Omental fat pad (tissue), 4 donors: Measurements from ENCODE around the gene WT1. TPM values are rescaled to one million over a fixed set of nuclear protein-coding genes. Genes with fewer than 3 reads are reported as not detected.

Experiments used
- ATAC-seq: fragments of 150-250 bp; one replicate; pipeline ENCODE4 v1.9.1; 2016; ENCODE audit warnings: mild to moderate bottlenecking, moderate library complexity; ENCODE audit not compliant: low FRiP score
- DNase-seq: peaks from one replicate; pipeline ENCODE4 v3.0.0-alpha.2; 2019; ENCODE audit warnings: low spot score
- total RNA-seq, 4 donors: library from RNA; depleted of rRNA; stranded (reverse); fragments of >200 nt; gene quantifications; one replicate each; pipeline ENCODE4 v1.1.0, GENCODE V29; 2016
- TF ChIP-seq, protein P1 (sequence below), 3 donors: fragments of 450-650 bp; IDR thresholded peaks; one replicate each; pipeline ENCODE4 v1.5.1; 2016 to 2017; ENCODE audit warnings: antibody characterized with exemption in 3 of 3, mild to moderate bottlenecking in 3 of 3, moderate library complexity in 2 of 3

Gene WT1
- total RNA-seq, 4 donors from 2014 or later: 5.5 to 78.0 (median 44.1) TPM

DNA sequence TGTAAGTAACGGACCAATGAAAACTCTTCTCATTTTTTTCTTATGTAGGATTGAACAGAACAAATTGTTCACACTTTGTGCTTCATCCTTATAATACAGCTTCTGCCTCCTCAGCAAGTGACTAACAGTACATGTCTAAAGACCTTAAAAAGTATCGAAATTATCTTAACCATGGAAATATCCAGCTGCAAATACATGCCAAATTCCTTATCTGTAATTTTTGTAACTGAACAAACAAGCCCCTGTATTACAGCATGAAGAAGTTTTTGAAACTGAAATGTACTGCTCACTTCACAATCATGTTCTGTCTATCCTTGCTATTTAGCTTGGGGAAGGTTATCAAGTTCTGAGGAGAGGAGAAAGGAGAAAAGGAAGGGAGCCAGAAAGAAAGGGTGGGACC, 20.4 kb downstream of the WT1 start:
- ATAC-seq (peak; percentile 50), DNase-seq (no peak)
- TF ChIP-seq, protein P1, sequence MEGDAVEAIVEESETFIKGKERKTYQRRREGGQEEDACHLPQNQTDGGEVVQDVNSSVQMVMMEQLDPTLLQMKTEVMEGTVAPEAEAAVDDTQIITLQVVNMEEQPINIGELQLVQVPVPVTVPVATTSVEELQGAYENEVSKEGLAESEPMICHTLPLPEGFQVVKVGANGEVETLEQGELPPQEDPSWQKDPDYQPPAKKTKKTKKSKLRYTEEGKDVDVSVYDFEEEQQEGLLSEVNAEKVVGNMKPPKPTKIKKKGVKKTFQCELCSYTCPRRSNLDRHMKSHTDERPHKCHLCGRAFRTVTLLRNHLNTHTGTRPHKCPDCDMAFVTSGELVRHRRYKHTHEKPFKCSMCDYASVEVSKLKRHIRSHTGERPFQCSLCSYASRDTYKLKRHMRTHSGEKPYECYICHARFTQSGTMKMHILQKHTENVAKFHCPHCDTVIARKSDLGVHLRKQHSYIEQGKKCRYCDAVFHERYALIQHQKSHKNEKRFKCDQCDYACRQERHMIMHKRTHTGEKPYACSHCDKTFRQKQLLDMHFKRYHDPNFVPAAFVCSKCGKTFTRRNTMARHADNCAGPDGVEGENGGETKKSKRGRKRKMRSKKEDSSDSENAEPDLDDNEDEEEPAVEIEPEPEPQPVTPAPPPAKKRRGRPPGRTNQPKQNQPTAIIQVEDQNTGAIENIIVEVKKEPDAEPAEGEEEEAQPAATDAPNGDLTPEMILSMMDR (IDR thresholded peaks at IDR 0.05): no peak

DNA sequence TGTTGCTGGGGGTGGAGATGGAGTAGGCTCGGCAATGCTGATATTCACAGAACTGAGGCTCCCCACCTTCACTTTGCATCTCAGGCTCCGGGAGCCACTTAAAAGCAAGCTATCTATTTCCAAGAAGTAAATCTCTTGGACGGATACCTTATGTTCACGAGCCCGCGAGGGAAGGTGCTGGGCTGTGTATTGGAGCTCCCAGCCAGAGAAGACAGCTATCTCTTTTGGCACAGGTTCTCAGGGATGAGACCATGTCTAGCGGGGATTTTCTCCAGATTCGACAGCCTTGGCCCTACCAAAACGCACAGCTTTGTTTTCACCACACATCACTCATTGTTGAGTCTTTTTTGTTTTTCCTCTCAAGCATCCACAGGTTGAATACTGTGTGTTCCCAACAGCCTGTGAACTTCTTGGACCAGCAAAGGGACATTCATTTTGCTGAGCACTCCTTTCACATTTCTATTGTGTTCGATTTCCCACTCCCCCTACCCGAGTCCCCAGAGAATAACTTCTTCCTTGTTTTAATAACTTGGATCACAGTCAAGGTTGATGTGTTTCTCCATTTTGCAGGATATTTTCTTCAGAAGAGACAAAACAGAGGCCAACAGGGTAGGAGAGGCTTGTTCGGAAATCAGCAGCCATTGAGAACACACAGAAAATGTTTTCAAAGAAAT, 23.3 kb downstream of the WT1 start:
- TF ChIP-seq, protein P1 (IDR thresholded peaks at IDR 0.05): no peak
- ATAC-seq (peak; percentile 44), DNase-seq (no peak)

DNA sequence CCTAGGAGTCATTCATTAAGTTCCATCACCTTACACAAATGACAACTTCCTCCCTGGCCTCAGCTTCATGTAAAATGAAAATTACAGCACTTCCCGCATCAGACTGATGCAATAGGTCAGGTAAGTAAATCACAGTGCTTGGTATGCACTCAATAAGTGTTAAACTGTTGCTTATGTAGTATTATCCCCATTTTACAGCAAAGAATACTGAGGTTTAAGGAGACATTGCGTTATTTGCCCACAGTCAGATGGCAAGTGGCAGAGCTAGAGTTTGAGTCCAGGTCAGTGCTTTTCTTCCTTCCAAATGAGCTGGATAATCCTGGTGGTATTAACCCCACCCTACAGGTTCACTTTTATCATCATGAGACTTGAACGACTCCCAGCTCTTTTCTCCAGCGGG, 29.7 kb downstream of the WT1 start:
- DNase-seq (no peak), ATAC-seq (no peak)
- TF ChIP-seq, protein P1 (IDR thresholded peaks at IDR 0.05): no peak

DNA sequence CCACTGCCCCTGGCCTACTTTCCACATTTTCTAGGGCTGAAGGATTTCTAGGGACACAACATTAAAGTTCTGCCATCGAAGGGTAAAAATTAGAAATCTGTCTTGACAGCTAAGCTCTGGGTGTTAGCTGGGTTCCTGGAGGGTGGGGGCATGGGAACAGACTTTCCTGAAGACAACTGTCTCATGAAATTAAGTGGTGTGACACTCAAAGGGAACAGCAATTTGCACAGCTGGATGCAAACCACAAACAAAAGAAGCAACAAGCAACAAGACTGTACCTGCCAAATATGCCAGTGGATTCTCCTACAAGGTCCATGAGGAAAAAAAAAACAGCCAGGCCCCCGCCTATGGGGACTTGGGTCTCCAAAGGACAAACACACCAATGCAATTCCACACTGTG, 32.5 kb downstream of the WT1 start:
- ATAC-seq (no peak), DNase-seq (no peak)
- TF ChIP-seq, protein P1 (IDR thresholded peaks at IDR 0.05): no peak

DNA sequence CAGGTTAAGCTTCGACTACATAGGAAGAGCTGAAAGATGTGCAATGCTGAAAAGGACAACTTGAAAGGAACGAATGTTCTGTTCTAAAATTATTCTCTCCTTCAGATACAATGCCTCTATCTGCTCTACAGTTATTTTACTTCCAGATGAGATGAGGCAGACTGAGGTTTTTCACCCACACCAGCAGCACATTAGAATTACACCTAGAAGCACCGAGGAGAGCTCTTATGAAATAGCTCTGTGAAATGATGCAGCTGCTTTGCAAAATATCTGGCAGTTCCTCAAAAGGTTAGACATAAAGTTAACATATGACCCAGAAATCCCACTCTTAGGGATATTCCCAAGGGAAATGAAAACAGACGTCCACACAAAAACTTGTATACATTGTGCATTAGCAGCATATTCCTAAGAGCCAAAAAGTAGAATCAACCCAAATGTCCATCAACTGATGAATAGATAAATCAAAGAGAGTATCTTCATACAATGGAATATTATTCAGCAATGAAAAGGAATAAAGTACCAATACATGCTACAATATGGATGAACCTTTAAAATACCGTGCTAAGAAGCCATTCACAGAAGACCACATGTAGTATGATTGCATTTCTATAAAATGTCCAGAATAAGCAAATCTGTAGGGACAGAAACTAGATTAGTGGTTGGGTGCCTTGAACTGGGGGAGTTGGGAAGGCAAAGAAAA, 34.5 kb downstream of the WT1 start:
- no peak for DNase-seq
- TF ChIP-seq, protein P1 (IDR thresholded peaks at IDR 0.05): no peak
- peak; percentile 54 for ATAC-seq

DNA sequence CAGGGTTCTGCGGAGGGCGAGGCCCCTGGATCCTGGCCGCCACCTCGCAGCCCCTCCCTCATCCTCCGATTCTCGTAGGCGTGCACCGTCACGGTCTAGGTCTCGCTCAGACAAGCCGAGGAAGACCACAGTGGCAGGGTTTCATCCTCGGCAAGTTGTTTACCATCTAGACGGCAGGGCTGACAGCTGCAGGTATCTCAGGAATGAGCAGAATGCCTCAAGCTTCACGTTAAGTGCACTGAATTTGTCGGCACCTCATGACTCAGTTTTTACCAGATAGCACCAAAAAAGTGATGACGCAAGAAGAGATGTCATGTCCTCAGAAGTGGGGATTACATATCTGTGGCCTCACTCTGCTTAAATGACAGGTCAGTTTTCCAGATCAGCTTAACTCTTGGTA, 35.1 kb downstream of the WT1 start:
- TF ChIP-seq, protein P1 (IDR thresholded peaks at IDR 0.05): no peak
- ATAC-seq (peak; percentile 63), DNase-seq (no peak)

DNA sequence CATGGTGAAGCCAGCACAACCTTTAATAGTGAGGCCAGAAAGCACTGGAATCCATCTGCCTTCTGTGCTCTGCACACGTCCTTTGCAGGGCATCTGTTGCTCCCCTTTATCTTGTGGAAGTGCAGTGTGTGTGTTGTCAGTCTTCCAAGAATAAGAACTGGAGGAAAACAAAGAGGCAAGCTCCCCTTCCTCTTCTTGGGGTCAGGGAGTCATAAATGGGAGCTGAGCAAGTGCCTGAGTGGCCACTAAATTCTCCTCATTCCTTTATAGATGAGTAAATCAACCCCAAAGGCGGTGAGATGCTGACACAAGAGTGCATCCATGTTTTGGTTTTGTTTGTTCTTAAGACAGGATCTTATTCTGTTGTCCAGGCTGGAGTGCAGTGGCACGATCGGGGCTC, 38.3 kb downstream of the WT1 start:
- TF ChIP-seq, protein P1 (IDR thresholded peaks at IDR 0.05): no peak
- DNase-seq: no peak
- ATAC-seq: no peak
